Activated B cell treated with CpG ODN at 0.5 μM for 24 hours (primary cell): ENCODE results near the gene TCF4. TPM values are rescaled to one million over a fixed set of nuclear protein-coding genes. Genes with fewer than 3 reads are reported as not detected.
A peak's percentile ranks its signal among the peaks of the same experiment; 100 is the strongest.

Source experiments
- ATAC-seq: fragments of 200-7000 bp; cut with Tn5 transposase; one replicate; pipeline ENCODE4 v1.10.0; 2021; ENCODE audit warnings: low read depth, mild to moderate bottlenecking, moderate library complexity
- CTCF ChIA-PET: fragments of 350-600 bp; sonication (Branson Sonifier 250); formaldehyde crosslinking; loops from one replicate; lab custom pipeline; 2021; ENCODE audit warnings: antibody characterized with exemption; lab: Charles Lee
- POLR2A ChIA-PET: fragments of 350-600 bp; sonication (Branson Sonifier 250); formaldehyde crosslinking; loops from one replicate; lab custom pipeline; 2021; ENCODE audit warnings: antibody characterized with exemption; lab: Charles Lee
- DNase-seq: peaks from one replicate; pipeline ENCODE4 v3.0.0; 2022
- H3K27ac Mint-ChIP-seq: one replicate; pipeline ENCODE4 v1.8.0; 2020; ENCODE audit warnings: mixed read lengths
- H3K27me3 Mint-ChIP-seq: one replicate; pipeline ENCODE4 v1.8.0; 2021; ENCODE audit warnings: mixed read lengths
- H3K36me3 Mint-ChIP-seq: one replicate; pipeline ENCODE4 v1.8.0; 2021; ENCODE audit warnings: low read depth, mixed read lengths
- H3K4me1 Mint-ChIP-seq: one replicate; pipeline ENCODE4 v1.8.0; 2021; ENCODE audit warnings: mixed read lengths
- H3K4me3 Mint-ChIP-seq: one replicate; pipeline ENCODE4 v1.8.0; 2020; ENCODE audit warnings: mild to moderate bottlenecking, mixed read lengths
- H3K9me3 Mint-ChIP-seq: one replicate; pipeline ENCODE4 v1.8.0; 2020; ENCODE audit warnings: mixed read lengths
- intact Hi-C: fragments of 100-400 bp; cut with micrococcal nuclease; formaldehyde crosslinking; loops from one replicate; pipeline ENCODE4 v1.15.1; 2024
- total RNA-seq: library from RNA; stranded (reverse); gene quantifications from 2 replicates; pipeline ENCODE4 v1.2.3, GENCODE V29; 2022
- TF ChIP-seq, protein P1 (sequence below): fragments of 200-600 bp; IDR thresholded peaks from one replicate; pipeline ENCODE4 v1.8.0; 2022; ENCODE audit warnings: antibody characterized with exemption, mild to moderate bottlenecking

Gene TCF4
- total RNA-seq, 1 donor from 2014 or later = 270 TPM

DNA sequence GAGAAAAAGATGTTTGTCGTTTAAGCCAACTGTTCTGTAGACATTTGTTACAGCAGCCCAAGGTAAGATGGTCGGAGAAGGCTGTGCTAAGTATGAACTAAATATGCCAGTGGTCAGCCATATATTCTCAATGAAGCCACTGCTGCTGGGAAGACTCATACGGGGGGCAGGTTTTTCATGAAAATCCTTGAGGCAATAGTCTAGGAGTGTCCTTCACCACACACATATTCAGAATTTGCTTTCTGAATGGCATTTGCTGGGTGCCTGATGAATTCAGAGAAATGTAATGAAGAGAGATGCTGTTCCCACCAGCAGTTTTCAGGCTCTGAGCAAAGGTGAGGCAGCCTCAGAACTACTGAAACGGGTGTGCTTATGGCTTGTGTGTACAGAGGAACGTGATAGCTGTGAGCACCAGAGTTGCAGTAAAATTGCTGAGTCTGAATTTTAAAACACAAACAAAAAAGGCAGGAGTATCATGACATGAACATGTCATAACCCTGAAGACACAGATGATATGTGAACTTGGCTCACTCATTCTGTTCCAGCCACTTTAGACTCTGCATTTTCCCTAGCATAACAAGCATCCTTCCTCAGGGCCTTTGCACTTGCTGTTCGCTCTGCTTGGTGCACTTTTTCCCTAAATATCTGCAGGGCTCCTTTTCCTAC, 21.3 kb upstream of the TCF4 start:
- CTCF ChIA-PET = no interaction called here
- Mint-ChIP-seq H3K4me1 (peaks cover 31% of the 10 kb centered on the region), H3K9me3 (peaks cover 4% of the 10 kb centered on the region), H3K36me3 (no peaks in the 10 kb centered on the region), H3K27me3 (no peaks in the 10 kb centered on the region), H3K27ac (no peak overlapping the region), H3K4me3 (no peak overlapping the region)
- intact Hi-C loops = loop anchor here (5.0 kb wide), 1 partner anchor 503 kb away; no protein-coding TSS in a partner anchor
- ATAC-seq = no peak
- DNase-seq = no peak
- TF ChIP-seq, protein P1, sequence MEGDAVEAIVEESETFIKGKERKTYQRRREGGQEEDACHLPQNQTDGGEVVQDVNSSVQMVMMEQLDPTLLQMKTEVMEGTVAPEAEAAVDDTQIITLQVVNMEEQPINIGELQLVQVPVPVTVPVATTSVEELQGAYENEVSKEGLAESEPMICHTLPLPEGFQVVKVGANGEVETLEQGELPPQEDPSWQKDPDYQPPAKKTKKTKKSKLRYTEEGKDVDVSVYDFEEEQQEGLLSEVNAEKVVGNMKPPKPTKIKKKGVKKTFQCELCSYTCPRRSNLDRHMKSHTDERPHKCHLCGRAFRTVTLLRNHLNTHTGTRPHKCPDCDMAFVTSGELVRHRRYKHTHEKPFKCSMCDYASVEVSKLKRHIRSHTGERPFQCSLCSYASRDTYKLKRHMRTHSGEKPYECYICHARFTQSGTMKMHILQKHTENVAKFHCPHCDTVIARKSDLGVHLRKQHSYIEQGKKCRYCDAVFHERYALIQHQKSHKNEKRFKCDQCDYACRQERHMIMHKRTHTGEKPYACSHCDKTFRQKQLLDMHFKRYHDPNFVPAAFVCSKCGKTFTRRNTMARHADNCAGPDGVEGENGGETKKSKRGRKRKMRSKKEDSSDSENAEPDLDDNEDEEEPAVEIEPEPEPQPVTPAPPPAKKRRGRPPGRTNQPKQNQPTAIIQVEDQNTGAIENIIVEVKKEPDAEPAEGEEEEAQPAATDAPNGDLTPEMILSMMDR = no peak
- POLR2A ChIA-PET = no interaction called here

DNA sequence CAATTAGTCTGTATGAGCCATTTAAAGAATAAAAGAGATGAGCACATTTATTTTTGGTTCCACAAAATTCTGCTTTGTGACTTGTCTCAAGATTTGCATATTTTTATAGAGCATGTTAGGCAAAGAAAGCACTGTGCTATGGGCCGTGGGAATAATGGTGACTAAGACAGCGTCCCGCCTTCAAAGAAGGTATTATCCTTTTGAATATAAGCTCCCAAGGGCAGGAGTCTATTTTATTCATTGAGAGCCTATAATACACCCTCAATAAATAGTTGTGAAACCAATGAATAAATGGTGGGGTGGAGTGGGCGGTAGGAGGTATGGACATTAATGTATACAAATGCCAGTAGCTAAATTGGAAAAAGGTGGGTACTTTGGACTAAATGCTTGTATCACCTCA, 20.5 kb upstream of the TCF4 start:
- POLR2A ChIA-PET = interaction anchor here (0.6 kb wide), 1 partner anchor 170 kb away, joined by 3 read pairs; no protein-coding TSS in a partner anchor
- intact Hi-C loops = loop anchor here (5.0 kb wide), 1 partner anchor 504 kb away; no protein-coding TSS in a partner anchor
- DNase-seq = no peak
- ATAC-seq = no peak
- CTCF ChIA-PET = no interaction called here
- peaks cover 31% of the 10 kb centered on the region for H3K4me1 Mint-ChIP-seq
- no peaks in the 10 kb centered on the region for H3K27me3 Mint-ChIP-seq
- no peaks in the 10 kb centered on the region for H3K9me3 Mint-ChIP-seq
- no peak overlapping the region for H3K4me3 Mint-ChIP-seq
- H3K27ac Mint-ChIP-seq = no peak overlapping the region
- TF ChIP-seq, protein P1 = no peak
- no peaks in the 10 kb centered on the region for H3K36me3 Mint-ChIP-seq

DNA sequence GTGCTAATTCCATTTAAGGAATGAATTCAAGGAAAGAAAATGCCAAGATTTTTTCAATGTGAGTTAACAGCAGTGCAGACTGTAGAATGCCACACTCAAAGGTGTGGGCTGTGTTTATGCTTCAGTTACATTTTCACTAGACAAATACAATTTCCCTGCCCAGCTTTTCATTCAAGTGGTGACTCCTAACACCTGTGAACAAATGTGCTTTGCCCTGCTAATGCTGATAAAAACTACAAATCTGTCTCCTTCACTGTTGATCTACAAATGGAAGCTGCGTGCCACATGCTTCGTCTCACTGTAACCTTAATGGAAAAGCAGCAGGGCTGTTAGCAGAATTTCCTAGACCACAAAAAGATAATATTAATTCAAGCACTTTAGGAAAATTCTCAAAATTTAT, 19.8 kb upstream of the TCF4 start:
- DNase-seq (no peak), ATAC-seq (no peak)
- H3K9me3 Mint-ChIP-seq = no peaks in the 10 kb centered on the region
- H3K4me3 Mint-ChIP-seq = no peak overlapping the region
- H3K27me3 Mint-ChIP-seq = no peaks in the 10 kb centered on the region
- ChIA-PET POLR2A (interaction anchor here (0.9 kb wide), 1 partner anchor 21 kb away, joined by 4 read pairs; no protein-coding TSS in a partner anchor), CTCF (no interaction called here)
- TF ChIP-seq, protein P1 = no peak
- peaks cover 31% of the 10 kb centered on the region for H3K4me1 Mint-ChIP-seq
- H3K36me3 Mint-ChIP-seq = no peaks in the 10 kb centered on the region
- intact Hi-C loops = loop anchor here (5.0 kb wide), 1 partner anchor 505 kb away; no protein-coding TSS in a partner anchor
- no peak overlapping the region for H3K27ac Mint-ChIP-seq

DNA sequence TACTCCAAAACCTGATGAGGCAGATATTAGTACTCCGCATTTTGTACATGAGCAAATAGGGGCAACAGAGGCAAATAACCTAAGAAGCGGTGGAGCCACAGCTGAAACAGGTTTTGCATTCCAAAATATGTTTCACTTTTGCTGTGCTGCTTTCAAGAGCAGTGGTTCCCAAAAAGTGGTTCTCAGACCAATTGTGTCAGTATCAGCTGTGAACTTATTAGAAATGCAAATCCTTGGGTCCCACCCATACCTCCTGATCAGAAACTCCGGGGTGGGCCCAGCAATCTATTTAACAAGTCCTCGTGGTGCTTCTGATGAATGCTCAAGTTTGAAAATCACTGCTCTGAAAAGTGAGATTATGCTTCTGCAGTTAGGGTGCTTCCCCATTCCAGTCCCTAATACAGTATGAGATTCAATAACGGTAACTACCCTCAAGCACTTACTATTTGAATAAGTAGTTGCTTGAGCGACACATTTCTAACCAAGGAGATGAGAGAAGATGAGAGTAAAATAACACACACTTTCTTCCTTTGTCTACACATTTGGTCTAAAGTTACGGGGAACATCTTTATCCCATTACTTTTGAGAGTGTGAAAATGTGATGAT, 17.8 kb upstream of the TCF4 start:
- DNase-seq (no peak), ATAC-seq (peak; percentile 92)
- Mint-ChIP-seq H3K27ac (peak overlapping the region; percentile 76), H3K4me3 (peak overlapping the region; percentile 21), H3K4me1 (peaks cover 31% of the 10 kb centered on the region), H3K9me3 (no peaks in the 10 kb centered on the region), H3K27me3 (no peaks in the 10 kb centered on the region), H3K36me3 (no peaks in the 10 kb centered on the region)
- ChIA-PET POLR2A (interaction anchor here (1.0 to 2.1 kb wide), 3 partner anchors 17 to 174 kb away, joined by 5 to 11 read pairs (median 7); no protein-coding TSS in a partner anchor), CTCF (interaction anchor here (1.2 kb wide), 1 partner anchor 372 kb away, joined by 4 read pairs; no protein-coding TSS in a partner anchor)
- intact Hi-C loops = loop anchor here (1.0 to 5.0 kb wide), 3 partner anchors 17 to 506 kb away; no protein-coding TSS in a partner anchor
- TF ChIP-seq, protein P1 = no peak

DNA sequence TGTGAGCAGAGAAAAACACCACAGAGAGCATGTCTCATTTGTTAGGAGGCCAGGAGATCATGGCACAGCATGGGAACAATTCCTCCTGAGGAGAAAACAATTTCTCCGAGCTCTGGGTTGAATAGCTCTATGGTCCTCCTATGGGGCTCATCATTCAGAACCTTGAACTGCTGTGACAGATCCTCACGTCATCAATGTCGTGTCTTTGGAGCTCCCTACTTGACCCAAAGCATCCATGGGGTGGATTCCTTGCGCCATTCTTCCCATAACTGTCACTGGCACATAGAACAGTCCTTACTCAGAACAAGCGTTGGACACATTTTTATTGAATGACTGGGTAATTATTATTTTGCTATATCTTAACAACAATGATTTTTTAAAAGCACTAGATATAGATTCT, 15.8 kb upstream of the TCF4 start:
- ATAC-seq (no peak), DNase-seq (no peak)
- no peaks in the 10 kb centered on the region for H3K9me3 Mint-ChIP-seq
- TF ChIP-seq, protein P1 = no peak
- no peak overlapping the region for H3K27ac Mint-ChIP-seq
- intact Hi-C loops = no loop called here
- no peak overlapping the region for H3K4me3 Mint-ChIP-seq
- peaks cover 28% of the 10 kb centered on the region for H3K4me1 Mint-ChIP-seq
- ChIA-PET CTCF (interaction anchor here (1.5 kb wide), 1 partner anchor 972 kb away, joined by 4 read pairs; no protein-coding TSS in a partner anchor), POLR2A (no interaction called here)
- no peaks in the 10 kb centered on the region for H3K36me3 Mint-ChIP-seq
- H3K27me3 Mint-ChIP-seq = no peaks in the 10 kb centered on the region
